Ramos (cell line): ENCODE measurements around the gene UACA.
"Not testable (repeated sequence)": the region's sequence is repeated elsewhere in the genome, so short reads cannot be mapped to it uniquely, and the experiment has no call there.

Experiments
- in situ Hi-C: fragments of 300-500 bp; cut with MboI; formaldehyde crosslinking; loops from one replicate; pipeline ENCODE4 v1.14.3; 2022; ENCODE audit warnings: low sequenced_read_pairs; ENCODE audit not compliant: unreplicated experiment

The UACA gene

DNA sequence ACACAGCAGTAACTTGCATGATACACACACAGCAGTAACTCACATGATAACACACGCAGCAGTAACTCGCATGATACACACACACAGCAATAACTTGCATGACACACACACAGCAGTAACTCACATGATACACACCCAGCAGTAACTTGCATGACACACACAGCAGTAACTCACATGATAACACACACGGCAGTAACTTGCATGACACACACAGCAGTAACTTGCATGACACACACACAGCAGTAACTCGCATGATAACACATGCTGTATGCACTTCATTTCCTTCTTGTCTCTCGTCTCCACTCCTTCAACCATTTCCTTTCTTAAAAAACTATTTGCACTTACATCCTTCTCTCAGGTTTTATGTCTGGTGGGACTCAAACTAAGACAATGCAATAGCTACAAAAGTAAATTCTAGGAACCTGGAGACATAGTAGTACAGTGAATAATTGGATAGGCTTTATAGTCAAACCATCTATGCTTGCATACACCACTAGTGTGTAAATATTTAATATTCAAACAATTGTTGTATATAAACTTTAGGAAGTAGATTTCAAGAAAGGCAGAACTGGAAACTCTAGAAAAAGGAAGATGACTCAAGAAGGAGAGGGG is 130.8 kb downstream of the UACA start:
- in situ Hi-C loops: no loop called here

DNA sequence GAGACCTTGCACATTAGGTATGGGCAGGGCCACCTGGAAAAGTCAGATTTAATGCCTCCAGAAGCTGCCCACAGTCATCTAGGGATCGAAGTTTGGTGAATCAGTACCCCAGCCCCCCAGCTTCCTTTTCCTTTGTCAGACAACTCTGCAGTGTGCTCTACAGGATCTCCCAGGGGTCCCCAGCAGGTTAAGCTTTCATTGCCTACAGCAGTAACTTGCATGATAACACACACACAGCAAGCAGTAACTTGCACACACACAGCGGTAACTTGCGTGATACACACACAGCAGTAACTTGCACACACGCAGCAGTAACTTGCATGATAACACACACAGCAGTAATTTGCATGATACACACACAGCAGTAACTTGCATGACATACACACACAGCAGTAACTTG is 131.3 kb downstream of the UACA start:
- in situ Hi-C loops: no loop called here

DNA sequence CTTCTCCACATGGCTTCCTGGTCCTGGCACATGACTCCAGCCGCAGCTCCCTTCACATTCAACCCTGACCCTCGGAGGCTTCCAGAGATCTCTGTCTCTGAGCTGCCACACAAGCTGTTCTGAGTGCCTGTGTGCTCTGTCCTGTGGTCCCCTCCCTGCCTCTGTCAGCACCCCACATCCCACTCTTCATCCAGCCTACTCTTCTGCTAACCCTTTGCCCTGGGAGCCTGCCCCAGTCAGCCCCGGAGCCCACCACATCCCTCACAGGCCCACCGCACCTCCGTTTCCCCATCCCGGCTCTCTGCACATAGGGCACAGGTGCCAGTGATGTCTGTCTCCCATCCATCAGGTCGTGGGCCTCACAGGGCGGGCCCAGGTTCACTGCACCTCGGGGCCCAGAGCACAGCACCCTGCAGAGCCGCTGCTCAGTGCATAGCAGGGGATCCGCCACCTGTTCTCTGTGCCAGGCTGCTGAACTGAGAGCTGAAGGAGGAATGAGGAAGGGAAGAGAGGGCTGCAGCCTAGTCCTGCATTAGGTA is 133.6 kb downstream of the UACA start:
- in situ Hi-C loops: no loop called here

GRCh38 chr15:70628549-70628896 is 134.8 kb downstream of the UACA start:
- in situ Hi-C loops: no loop called here

DNA sequence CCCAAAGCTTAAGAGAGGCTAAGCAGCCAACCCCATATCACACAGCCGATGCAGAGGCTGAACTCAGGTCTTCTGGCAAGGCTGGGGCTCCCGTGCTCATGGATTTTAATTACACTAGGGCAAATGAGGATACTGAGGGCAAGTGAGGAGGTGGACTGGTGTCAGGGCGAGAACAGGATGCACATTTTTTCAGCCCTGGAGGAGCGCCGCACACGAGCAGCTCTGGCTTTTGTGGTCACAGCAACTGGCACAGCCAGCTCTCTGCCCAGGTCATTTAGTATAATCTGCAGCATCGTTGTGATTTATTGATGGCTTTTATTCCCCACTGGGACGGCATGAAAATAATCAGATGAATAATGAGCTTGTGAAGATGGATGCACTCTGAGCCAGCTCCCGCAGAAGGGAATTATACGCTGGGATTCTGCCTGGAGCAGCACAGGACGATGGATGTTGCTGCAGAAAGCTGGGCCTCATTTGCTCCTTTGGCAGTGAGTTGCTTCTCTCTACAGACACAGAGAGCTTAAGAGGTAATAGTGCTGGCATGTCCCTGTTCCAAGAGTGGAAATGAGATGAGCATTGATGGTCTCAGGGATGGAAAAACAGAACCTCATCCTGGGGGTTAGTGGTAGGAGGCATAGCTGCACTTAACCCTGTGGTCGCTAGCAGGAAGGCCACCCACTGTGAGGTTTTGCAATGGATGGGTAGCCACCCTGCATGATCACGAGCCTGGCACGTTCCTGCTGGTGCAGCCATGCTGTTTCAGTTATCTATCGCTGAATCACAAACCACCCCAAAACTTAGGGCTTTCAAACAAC is 135.4 kb downstream of the UACA start:
- in situ Hi-C loops: no loop called here

DNA sequence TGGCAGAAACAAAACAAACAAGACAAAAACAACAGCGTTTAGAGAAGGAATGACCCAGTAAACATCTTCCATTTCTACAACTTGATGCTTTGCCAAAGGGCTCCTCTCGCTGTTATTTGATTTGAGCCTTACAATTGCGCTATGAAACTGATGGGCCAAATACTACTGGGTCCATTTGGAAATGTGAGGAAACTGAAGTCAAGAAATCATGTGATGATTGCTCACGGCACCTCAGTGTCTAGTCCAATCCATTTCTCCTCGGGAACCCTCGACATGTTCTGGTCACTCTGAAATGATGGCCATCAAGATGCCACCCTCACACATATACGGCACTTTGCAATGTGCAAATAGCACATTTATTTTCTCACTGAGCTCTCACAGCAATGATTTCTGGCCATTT is 136.0 kb downstream of the UACA start:
- in situ Hi-C loops: no loop called here

DNA sequence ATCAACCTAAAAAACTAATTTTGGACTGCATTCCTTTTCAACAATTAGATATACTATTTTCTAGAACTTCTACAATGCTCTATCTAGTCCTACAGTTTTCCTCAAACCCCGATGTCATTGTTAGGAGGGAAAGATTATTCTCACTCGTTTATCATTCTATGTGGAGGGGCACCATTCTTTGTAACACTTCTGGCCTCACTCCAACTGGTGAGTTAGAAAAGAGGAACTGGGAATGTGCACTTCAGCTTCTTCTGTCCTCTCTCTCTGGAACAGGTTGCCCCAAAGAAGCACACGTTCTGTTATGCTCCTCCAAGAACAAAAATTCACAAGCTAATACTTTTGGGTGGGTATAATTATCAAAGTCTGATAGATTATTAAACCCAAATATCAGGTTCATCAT is 137.9 kb downstream of the UACA start:
- in situ Hi-C loops: no loop called here

DNA sequence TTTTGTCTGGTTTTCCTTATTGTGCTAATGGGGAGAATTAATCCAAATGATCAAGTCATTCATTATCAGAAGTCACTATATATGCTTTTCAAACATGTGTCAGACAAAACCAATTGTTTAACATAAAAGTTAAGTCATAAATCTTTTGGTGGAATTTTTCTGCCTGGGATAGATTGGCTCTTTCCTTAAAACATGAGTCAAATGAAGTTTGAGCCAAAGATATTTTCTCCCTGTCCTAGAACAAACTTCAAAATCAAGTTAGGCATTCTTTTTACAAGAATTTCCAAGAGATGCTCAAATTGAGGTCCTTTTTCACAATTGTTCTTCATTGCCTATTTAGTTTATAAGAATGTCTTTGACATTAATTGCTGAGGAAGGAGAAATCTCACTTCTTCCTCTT is 138.3 kb downstream of the UACA start:
- in situ Hi-C loops: no loop called here

DNA sequence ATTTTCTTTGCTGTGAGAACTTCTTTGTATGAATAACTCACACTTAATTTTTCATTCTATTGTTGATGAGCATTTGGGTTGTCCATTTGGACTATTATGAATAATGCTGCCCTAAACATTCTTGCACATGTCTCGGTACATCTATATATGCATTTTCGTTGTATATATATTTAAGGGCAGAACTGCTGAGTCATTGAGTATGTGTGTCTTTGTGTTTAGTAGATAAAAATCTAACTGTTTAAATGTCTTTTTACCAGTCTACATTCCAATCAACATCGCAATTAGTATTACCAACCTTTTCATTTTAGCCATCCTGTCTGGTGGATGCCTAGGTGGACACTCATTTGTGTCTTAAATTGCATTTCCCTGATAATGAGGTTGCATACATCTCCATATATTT is 144.4 kb downstream of the UACA start:
- in situ Hi-C loops: no loop called here

DNA sequence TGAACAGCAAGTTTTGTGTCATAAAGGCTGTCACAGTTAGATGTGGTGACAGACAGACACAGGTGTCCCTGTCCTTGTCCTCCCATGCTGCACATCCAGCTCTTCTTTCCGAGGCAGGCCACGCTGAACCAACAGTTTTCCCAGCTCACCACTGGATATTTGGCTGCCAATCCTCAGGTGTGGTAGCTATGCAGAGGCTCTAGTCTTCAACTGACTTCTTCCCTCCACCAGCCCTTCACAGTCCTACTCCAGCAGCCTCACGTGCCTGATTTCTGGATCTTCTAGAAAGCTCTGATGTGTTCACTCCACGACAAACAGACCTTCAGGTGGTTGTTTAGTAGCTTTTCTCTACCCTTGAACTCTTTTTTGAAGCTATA is 145.5 kb downstream of the UACA start:
- in situ Hi-C loops: no loop called here

- in situ Hi-C loops: no loop called here
Observed at GRCh38 chr15:70617076-70617910, 146.1 kb downstream of the UACA start.

GRCh38 chr15:70616311-70616756 is 147.0 kb downstream of the UACA start:
- in situ Hi-C loops: not testable (repeated sequence)

- in situ Hi-C loops: no loop called here
Observed at GRCh38 chr15:70615435-70616310, 147.7 kb downstream of the UACA start.

- in situ Hi-C loops: no loop called here
Observed at GRCh38 chr15:70614221-70614620, 149.1 kb downstream of the UACA start.

DNA sequence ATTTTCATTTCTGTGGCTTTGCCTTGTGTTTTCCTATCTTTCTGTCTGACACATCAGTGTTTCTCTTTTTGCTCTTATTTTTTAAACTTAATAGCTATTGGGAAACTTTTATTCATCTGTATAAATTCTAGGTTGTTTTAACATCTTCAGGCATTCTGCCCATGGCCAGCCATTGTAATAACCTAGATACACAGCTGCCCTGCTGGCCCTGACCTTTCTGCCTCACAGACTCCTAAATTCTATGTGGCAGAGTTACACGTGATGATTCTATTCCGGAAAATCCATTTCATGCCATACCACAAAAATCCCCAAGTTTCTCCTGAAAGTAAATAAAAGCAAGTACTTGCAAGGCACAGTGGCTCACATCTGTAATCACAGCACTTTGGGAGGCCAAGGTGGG is 150.1 kb downstream of the UACA start:
- in situ Hi-C loops: no loop called here

DNA sequence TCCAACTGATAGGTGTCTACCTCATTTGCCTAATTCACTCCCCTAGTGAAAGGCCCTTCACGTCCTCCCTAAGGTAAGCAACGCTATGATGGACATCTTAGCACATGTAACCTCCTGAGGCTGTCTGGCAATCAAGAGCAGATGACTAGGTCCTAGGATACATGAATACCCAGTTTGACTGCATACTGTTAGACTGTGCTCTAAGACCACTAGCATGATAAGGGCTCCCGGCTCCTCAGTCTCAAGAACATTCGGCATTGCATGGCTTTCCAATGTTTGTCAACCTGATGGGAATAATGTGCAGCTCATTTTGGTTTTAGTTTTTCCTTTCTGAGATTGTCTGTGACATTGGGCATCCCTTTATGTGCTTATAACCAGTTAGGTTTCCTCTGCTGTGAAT is 152.1 kb downstream of the UACA start:
- in situ Hi-C loops: no loop called here

DNA sequence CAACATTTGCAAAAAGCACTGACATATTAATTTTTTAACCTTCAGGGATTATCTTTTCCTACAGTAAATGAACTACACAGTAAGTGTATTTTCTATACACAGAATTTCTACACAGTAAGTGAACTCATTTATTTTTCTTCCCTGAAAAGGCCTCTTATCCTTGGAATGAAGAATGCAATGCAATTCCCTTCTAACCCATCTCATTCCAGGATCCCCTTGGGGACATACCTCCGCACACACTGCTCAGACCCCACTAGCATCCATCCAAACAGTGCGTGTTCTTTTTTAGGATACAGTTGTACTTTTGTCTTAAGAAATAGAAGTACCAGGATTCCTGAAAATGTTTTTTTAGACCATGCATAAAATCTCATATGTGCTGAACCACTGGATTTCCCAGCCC is 152.8 kb downstream of the UACA start:
- in situ Hi-C loops: no loop called here

DNA sequence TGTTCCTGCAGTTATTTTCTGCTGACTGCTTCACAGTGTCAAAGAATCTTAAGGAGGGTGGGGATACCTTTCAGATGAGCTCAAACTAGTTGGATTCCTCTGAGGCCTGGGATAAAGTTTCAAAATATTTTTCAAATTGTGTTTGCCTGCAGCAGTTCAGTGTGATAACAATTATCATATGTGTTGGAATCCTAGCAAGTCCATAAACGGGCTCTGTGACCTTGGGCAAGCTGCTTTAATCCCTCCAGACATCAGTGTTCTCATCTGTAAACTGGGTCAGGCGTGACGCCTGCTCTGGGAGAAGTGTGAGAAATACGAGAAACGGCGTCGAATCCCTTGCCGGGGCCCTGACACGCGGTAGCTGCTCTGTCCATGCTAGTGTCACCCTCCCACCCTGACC is 153.5 kb downstream of the UACA start:
- in situ Hi-C loops: no loop called here

- in situ Hi-C loops: no loop called here
Observed at GRCh38 chr15:70608144-70608543, 155.2 kb downstream of the UACA start.
